ENCODE measurements around the gene ZSCAN18.

The ZSCAN18 gene

DNA sequence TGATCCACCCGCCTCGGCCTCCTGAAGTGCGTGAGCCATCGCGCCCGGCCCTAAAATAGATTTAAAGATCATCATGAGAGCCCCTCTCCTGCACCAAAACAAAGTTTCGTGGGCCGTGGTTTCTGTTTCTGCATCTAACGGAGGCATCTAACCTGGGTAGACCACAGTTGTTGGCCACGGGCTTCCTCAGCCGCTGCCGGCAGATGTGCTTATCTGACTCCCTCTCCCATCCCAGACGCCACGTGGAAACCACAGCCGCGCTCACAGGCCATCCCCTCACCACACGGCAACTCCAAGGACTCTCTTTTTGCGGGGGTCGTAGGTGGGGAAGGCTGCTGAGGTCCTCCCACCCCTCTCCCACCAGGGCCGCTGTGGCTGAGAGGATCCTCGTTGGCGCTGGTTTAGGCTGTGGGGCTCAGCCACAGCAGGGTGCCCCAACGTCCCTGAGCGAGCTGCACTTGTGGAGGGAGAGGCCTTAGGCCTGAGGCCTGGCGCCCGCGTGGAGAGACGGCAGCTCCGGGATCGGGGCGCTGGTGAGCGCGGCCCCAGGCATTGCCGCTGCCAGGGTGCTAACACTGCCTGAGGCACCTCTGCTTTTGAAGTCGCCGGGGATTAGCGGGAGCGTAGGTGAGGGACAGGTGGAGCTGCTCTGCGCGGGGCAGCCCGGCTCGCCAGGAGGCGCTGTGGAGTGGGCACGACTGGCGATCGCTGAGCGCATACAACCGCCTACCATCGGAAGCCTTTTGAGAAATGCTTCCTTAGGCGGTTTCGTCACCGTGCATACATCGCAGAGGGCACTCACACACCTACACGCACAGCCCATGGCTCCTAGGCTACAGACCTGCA, 55.3 kb downstream of the ZSCAN18 start:
- DNase-seq: no peak

DNA sequence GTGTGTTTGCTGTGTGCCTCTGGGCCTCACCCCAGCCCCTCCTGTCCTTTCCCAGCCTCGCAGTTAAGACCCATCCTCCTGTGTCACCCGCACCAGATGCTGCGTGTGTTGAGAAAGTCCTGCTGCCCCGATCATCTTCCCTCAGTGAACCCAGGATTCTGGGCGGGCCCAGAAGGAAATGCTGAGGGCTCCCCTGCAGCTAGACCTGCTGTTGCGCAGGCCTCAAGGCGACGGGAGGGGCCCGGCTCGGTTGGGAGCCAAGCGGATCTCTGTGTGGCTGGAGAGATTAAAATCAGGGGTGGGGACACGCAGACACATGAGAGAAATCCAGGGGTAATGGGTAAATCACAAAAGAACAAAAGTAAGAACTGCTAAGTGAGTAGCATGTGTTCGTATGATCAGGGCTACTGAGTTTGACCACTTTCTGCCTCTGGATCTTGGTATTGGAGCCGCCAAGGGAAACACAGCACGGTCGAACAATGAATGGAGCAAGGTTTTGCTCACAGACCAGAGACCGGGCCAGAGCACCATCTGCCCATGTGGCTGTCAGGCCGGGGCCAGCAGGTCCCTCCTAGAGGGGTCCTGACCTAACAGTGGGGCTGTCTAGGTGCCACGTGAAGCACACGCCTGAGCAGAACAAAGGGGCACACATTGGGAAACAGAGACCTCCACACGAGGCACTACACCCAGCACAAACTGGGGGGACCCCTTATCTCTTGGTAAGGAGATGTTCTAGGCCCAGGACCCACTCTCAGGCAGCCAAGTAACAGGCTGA, 57.1 kb downstream of the ZSCAN18 start:
- DNase-seq: no peak

DNA sequence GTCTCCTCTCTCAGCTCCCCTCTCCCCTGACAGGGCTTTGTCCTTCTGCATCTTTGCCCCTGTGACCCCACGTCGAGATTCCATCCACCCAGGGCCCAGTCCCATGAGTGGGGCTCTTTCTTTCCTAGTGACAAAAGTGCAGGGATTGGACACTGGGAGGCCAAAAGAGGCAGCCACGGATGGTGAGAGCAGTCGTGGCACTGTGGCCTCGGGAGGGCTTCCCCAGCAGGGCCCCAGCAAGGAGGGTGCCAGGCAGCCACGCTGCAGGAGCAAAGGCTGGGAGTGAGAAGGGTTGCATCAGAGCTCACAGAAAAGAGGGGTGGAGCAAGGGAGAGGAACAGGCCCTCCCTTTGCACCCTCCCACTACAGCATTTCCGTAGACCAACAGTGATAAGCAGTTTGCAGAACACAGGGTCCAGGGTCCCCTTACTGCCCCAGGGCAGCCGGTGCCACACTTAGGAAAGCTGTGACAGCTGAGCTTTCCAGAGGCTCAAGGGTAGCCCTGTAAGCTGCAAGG, 59.3 kb downstream of the ZSCAN18 start:
- DNase-seq: no peak

DNA sequence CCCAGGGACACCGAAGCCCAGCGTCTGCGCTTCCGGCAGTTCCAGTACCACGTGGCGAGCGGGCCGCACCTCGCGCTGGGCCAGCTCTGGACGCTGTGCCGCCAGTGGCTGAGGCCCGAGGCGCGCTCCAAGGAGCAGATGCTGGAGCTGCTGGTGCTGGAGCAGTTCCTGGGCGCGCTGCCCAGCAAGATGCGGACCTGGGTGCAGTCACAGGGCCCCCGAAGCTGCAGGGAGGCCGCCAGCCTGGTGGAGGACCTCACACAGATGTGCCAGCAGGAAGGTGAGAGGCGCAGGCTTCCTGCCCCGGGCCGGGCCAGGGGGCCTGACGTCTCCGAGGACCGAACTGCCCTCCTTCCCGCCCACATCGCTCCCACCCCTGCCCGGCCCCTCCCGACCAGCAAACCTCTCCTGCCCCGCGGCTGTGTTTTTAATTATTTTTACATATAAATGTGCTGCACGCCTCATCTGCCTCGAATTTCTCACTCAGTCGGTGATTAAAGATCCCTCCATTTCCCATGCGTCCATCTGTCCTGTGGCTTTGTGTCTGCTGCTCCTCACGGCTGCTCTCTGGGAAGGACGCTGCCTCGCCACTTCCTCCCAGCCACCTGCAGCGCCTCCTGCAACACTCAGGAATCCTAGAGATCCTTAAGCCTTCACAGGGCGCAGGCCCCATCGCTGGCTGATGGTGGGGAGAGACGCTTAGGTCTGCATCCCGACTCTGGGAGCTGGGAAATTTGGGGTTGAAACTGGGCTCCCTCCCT, 59.9 kb downstream of the ZSCAN18 start:
- no peak for DNase-seq

DNA sequence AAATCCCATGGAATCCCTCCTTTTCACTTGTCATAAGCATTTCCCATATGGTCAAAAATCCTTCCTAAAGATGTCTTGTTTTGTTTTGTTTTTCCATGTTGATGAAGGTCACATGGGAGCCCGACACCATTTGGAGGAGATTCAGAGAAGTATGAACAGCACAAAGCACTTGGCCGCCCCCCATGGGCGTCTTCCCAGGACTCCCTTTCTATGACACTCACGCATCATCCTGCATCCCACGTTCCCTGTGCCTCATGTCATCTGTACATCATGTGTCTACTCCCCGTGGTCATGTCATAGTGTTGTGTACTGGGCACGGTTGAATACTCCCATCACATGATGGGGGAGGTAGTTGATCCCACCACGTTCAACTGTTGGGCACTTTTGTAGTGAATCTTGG, 62.2 kb downstream of the ZSCAN18 start:
- DNase-seq: no peak

DNA sequence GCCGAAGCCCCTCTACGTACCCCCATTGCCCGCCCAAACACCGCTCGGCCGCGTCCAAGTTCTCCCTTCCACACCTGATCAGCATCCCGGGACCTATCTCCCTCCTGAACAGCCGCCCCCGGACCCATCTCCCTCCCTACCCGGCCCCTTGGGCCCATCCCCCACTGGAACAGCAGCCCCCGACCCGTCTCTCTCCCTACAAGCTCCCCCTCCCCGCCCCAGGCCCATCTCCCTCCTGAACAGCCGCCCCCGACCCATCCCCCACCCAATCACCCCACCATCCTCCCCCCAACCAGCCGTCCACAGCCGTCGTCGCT, 63.6 kb downstream of the ZSCAN18 start:
- DNase-seq: no peak

All from activated effector memory CD4-positive, alpha-beta T cell treated with Interleukin-2 at 50 U/mL for 16 hours (primary cell).